Measurements from ENCODE around the gene ITPR1.

DNA sequence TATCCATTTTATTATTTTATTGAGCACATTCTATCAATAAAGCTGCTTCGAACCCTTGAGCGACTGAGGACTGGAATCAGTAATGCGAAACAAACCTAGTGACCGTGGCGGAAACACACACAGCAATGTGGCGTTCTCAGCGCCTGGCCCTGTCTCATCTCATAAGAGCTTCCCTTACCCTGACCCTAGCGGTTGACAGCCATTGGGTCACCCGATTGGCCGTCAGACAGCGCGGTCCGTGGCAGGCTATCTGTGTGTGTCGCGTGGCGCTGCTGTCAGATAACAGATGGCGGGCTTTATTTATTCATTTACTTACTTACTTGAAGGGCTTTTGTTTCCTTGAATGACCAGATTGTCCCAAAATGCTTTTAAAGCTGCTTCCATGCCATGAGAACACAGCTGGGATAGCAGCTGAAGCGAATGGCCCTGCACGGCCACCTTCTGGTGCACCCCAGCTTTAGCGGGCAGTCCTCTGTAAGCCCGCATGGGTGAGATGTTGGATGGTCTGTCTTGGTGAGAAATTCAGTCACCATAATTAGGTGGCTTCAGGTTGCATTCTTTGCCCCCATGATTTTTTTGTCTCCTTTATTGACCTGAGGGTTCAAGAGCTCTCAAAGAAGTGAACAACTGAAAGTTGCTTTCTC, 270.6 kb downstream of the ITPR1 start:
- TF ChIP-seq RXRA (IDR thresholded peaks at IDR 0.05), result no peak
- TF ChIP-seq, protein P1, sequence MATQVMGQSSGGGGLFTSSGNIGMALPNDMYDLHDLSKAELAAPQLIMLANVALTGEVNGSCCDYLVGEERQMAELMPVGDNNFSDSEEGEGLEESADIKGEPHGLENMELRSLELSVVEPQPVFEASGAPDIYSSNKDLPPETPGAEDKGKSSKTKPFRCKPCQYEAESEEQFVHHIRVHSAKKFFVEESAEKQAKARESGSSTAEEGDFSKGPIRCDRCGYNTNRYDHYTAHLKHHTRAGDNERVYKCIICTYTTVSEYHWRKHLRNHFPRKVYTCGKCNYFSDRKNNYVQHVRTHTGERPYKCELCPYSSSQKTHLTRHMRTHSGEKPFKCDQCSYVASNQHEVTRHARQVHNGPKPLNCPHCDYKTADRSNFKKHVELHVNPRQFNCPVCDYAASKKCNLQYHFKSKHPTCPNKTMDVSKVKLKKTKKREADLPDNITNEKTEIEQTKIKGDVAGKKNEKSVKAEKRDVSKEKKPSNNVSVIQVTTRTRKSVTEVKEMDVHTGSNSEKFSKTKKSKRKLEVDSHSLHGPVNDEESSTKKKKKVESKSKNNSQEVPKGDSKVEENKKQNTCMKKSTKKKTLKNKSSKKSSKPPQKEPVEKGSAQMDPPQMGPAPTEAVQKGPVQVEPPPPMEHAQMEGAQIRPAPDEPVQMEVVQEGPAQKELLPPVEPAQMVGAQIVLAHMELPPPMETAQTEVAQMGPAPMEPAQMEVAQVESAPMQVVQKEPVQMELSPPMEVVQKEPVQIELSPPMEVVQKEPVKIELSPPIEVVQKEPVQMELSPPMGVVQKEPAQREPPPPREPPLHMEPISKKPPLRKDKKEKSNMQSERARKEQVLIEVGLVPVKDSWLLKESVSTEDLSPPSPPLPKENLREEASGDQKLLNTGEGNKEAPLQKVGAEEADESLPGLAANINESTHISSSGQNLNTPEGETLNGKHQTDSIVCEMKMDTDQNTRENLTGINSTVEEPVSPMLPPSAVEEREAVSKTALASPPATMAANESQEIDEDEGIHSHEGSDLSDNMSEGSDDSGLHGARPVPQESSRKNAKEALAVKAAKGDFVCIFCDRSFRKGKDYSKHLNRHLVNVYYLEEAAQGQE (IDR thresholded peaks at IDR 0.05), result no peak
- TF ChIP-seq, protein P2, sequence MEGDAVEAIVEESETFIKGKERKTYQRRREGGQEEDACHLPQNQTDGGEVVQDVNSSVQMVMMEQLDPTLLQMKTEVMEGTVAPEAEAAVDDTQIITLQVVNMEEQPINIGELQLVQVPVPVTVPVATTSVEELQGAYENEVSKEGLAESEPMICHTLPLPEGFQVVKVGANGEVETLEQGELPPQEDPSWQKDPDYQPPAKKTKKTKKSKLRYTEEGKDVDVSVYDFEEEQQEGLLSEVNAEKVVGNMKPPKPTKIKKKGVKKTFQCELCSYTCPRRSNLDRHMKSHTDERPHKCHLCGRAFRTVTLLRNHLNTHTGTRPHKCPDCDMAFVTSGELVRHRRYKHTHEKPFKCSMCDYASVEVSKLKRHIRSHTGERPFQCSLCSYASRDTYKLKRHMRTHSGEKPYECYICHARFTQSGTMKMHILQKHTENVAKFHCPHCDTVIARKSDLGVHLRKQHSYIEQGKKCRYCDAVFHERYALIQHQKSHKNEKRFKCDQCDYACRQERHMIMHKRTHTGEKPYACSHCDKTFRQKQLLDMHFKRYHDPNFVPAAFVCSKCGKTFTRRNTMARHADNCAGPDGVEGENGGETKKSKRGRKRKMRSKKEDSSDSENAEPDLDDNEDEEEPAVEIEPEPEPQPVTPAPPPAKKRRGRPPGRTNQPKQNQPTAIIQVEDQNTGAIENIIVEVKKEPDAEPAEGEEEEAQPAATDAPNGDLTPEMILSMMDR (IDR thresholded peaks at IDR 0.05; ENCODE audit: low read depth, low read length, missing input control), result no peak
- no peak for TF ChIP-seq TAF1 (conservative IDR thresholded peaks at IDR 0.05)
- no peak for TF ChIP-seq SP1 (IDR thresholded peaks at IDR 0.05)
- TF ChIP-seq, protein P3, sequence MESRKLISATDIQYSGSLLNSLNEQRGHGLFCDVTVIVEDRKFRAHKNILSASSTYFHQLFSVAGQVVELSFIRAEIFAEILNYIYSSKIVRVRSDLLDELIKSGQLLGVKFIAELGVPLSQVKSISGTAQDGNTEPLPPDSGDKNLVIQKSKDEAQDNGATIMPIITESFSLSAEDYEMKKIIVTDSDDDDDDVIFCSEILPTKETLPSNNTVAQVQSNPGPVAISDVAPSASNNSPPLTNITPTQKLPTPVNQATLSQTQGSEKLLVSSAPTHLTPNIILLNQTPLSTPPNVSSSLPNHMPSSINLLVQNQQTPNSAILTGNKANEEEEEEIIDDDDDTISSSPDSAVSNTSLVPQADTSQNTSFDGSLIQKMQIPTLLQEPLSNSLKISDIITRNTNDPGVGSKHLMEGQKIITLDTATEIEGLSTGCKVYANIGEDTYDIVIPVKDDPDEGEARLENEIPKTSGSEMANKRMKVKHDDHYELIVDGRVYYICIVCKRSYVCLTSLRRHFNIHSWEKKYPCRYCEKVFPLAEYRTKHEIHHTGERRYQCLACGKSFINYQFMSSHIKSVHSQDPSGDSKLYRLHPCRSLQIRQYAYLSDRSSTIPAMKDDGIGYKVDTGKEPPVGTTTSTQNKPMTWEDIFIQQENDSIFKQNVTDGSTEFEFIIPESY (IDR thresholded peaks at IDR 0.05), result no peak
